ENCODE results near the gene SCN11A. TPM values are rescaled to one million over a fixed set of nuclear protein-coding genes. Genes with fewer than 3 reads are reported as not detected.

SCN11A gene
- total RNA-seq, 5 donors from 2014 or later (not counting 1 experiment from before 2014, with no cell fraction given), result 0.07 to 0.23 (median 0.12) TPM

- CTCF ChIA-PET, result no interaction called here
- POLR2A ChIA-PET, result interaction anchor here in 1 of 2 donors (0.6 kb wide), 1 partner anchor 80 kb away, joined by 3 read pairs; no protein-coding TSS in a partner anchor
- WGBS (ENCODE audit: insufficient coverage), result 40% methylated on average over 1 of the region's 2 CpGs
- no peak overlapping the region for H3K4me3 ChIP-seq (ENCODE audit: control insufficient read depth in 1 of 2, extremely low read depth in 1 of 2, low read length in 1 of 2)
- Mint-ChIP-seq H3K4me1 (no peaks in the 10 kb centered on the region), H3K27ac (no peak overlapping the region), H3K9me3 (peaks cover 0 to 6% (median 2%) of the 10 kb centered on the region in 3 donors), H3K36me3 (no peaks in the 10 kb centered on the region), H3K4me3 (no peak overlapping the region), H3K27me3 (peaks cover 6 to 16% of the 10 kb centered on the region in 2 donors)
- no peaks in the 10 kb centered on the region for H3K4me1 ChIP-seq (ENCODE audit: control insufficient read depth in 1 of 2, extremely low read depth in 1 of 2, insufficient read depth in 2 of 2, low read length in 2 of 2)
- H3K9me3 ChIP-seq, result no peaks in the 10 kb centered on the region
- no peak overlapping the region for H3K27ac ChIP-seq (ENCODE audit: low read length)
- H3K36me3 ChIP-seq (ENCODE audit: control insufficient read depth in 2 of 2, extremely low read depth in 1 of 2, insufficient read depth in 1 of 2, low read length in 1 of 2), result no peaks in the 10 kb centered on the region
- DNase-seq, result no peak
- no peaks in the 10 kb centered on the region for H3K27me3 ChIP-seq (replicated peaks in 1 of 2; ENCODE audit: control insufficient read depth in 2 of 2, extremely low read depth in 1 of 2, insufficient read depth in 2 of 2, low read length in 1 of 2)
- no peak for ATAC-seq (replicated peaks in 1 of 4)
Measured at GRCh38 chr3:39005295-39005694, 46.4 kb downstream of the SCN11A start.

Other genes with a start within 250 kb of the SCN11A start
- not detected for gene SCN10A, start 235.7 kb downstream of the SCN11A start, total RNA-seq
- gene WDR48, start 72 bp upstream of the SCN11A start, total RNA-seq, result 10 to 100 TPM; 54.2 to 90.3 (median 59.9) TPM
- gene GORASP1, start 55.7 kb upstream of the SCN11A start, total RNA-seq, result 10 to 100 TPM; 26.7 to 55.5 (median 41.5) TPM
- 10 to 100 TPM in 1 of 5 donors, 1 to 10 TPM in 4; 3.5 to 12.4 (median 5.4) TPM for gene TTC21A, start 55.7 kb upstream of the SCN11A start, total RNA-seq
- 100 to 1,000 TPM in 2 of 5 donors, 10 to 100 TPM in 3; 19.5 to 302 (median 25.0) TPM for gene CSRNP1, start 101.6 kb upstream of the SCN11A start, total RNA-seq
- not detected for gene XIRP1, start 140.7 kb upstream of the SCN11A start, total RNA-seq
- gene CX3CR1, start 228.1 kb upstream of the SCN11A start, total RNA-seq, result 10 to 100 TPM in 1 of 5 donors, 1 to 10 TPM in 4; 1.9 to 23.8 (median 5.8) TPM

Data from T-cell (primary cell).